SH-SY5Y (cell line): ENCODE data around the gene ADSS2.

Source experiments
- GATA2 ChIP-seq: IDR thresholded peaks from 2 replicates; pipeline ENCODE4 v1.6.1; 2011; ENCODE audit warnings: mild to moderate bottlenecking, low read depth, low read length
- GATA3 ChIP-seq: IDR thresholded peaks from 2 replicates; pipeline ENCODE4 v1.6.1; 2011; ENCODE audit warnings: low read depth, mild to moderate bottlenecking, low read length, moderate library complexity

- TF ChIP-seq GATA2 (no peak), GATA3 (no peak)
Measured at GRCh38 chr1:244439391-244440032, 12.2 kb downstream of the ADSS2 start.
